AG04450 (cell line): ENCODE results near the gene LRP2BP. TPM values are rescaled to one million over a fixed set of nuclear protein-coding genes. Genes with fewer than 3 reads are reported as not detected.

Source experiments
- CTCF ChIA-PET: fragments of 300-600, 350-600 bp; formaldehyde crosslinking; extraction: SDS; loops from one replicate; lab custom pipeline; 2022; ENCODE audit warnings: antibody characterized with exemption, inconsistent platforms; lab: Charles Lee
- POLR2A ChIA-PET: fragments of 350-600 bp; formaldehyde crosslinking; extraction: SDS; loops from one replicate; lab custom pipeline; 2021; ENCODE audit warnings: antibody characterized with exemption, inconsistent platforms; lab: Yijun Ruan, JAX
- DNase-seq: peaks from one replicate; pipeline ENCODE4 v3.0.0-alpha.2; 2011; ENCODE audit warnings: low read depth, low spot score
- H3K27ac ChIP-seq: one replicate; pipeline ENCODE4 v1.5.1; 2012; ENCODE audit warnings: low read depth, low read length, control low read depth
- H3K27me3 ChIP-seq: one replicate; pipeline ENCODE4 v1.6.0; 2012; ENCODE audit warnings: low read length; ENCODE audit not compliant: control insufficient read depth, insufficient read depth
- H3K4me3 ChIP-seq: 2 replicates; pipeline ENCODE4 v1.5.1; 2011; ENCODE audit warnings: mild to moderate bottlenecking, low read depth, low read length, control low read depth
- H3K9me3 ChIP-seq: 2 replicates; pipeline ENCODE4 v1.5.1; 2012; ENCODE audit warnings: low read length; ENCODE audit not compliant: control insufficient read depth, insufficient read depth
- CTCF ChIP-seq: IDR thresholded peaks from 2 replicates; pipeline ENCODE4 v1.5.1; 2011; ENCODE audit warnings: low read depth, low read length, control low read depth, inconsistent platforms
- polyA plus RNA-seq: library from polyadenylated mRNA; depleted of rRNA; stranded (reverse); fragments of >200 nt; gene quantifications from 2 replicates; pipeline ENCODE4 v1.2.3, GENCODE V29; 2011

LRP2BP gene
- polyA plus RNA-seq, 1 experiment, result 0.05 TPM

GRCh38 chr4:185395956-185396723 is 416 bp upstream of the LRP2BP start:
- H3K27ac ChIP-seq, result peak overlapping the region; percentile 93
- peak overlapping the region; percentile 73 for H3K4me3 ChIP-seq
- DNase-seq, result peak; percentile 91
- H3K9me3 ChIP-seq, result no peaks in the 10 kb centered on the region
- no peaks in the 10 kb centered on the region for H3K27me3 ChIP-seq
- no peak for TF ChIP-seq CTCF
- POLR2A ChIA-PET, result interaction anchor here (1.0 to 3.0 kb wide), 2 partner anchors 29 to 142 kb away, joined by 3 to 15 read pairs; partner anchors contain the start of gene UFSP2
- CTCF ChIA-PET, result interaction anchor here (1.0 to 2.2 kb wide), 2 partner anchors 202 to 642 kb away, joined by 3 to 8 read pairs; no protein-coding TSS in a partner anchor

- POLR2A ChIA-PET, result no interaction called here
- Histone ChIP-seq H3K27me3 (no peaks in the 10 kb centered on the region), H3K4me3 (peak overlapping the region; percentile 72; the same call in 1 of the 2 replicates), H3K9me3 (no peaks in the 10 kb centered on the region), H3K27ac (no peak overlapping the region)
- CTCF ChIA-PET, result interaction anchor here (0.5 to 0.9 kb wide), 5 partner anchors 209 to 605 kb away, joined by 3 to 6 read pairs (median 4); no protein-coding TSS in a partner anchor
- no peak for TF ChIP-seq CTCF
- no peak for DNase-seq
These were observed 1.0 kb downstream of the LRP2BP start for GRCh38 chr4:185394568-185395237.

GRCh38 chr4:185392156-185392555 is 3.6 kb downstream of the LRP2BP start:
- CTCF ChIA-PET, result no interaction called here
- no peaks in the 10 kb centered on the region for H3K9me3 ChIP-seq
- H3K4me3 ChIP-seq, result no peak overlapping the region
- no peaks in the 10 kb centered on the region for H3K27me3 ChIP-seq
- POLR2A ChIA-PET, result no interaction called here
- no peak for TF ChIP-seq CTCF
- DNase-seq, result no peak
- no peak overlapping the region for H3K27ac ChIP-seq

DNA sequence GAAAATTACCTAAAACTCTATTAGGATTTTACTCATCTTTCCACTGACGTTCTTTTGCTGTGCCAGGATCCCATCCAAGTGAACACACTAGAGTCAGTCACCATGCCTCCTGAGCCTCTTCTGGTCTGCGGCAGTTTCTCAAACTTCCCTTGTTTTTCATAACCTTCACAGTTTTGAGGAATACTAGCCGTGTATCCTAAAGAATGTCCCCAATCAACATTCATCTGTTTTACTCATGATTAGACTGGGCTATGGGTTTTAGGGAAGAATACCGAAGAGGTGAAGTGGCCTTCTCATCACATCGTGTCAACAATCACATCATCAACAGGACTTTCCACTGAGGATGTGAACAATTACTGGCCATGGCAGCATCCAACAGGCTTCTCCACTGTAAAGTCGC is 4.8 kb downstream of the LRP2BP start:
- no peak for TF ChIP-seq CTCF
- no peak for DNase-seq
- ChIA-PET CTCF (no interaction called here), POLR2A (no interaction called here)
- Histone ChIP-seq H3K4me3 (no peak overlapping the region), H3K9me3 (no peaks in the 10 kb centered on the region), H3K27ac (no peak overlapping the region), H3K27me3 (no peaks in the 10 kb centered on the region)

DNA sequence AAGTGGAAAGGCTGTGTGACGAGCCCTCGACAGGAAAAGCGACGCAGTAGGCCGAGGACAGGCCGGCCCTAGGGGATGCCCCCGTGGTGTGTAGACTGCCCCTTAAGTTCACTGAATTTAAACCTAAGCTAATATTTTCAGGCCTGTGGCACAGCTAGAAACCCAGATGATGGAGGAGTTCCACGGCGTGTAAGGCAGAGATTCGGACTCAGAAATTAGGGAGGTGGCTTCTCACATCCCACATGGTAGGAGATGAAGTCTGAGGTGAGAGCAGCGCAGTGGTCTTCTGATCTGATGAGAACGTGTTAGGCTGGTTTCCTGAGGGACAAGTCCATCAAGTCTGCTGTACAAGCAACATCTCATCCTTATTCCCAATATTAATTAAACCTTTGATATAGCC is 7.8 kb downstream of the LRP2BP start:
- DNase-seq, result no peak
- TF ChIP-seq CTCF, result no peak
- H3K9me3 ChIP-seq, result no peaks in the 10 kb centered on the region; the same call in 1 of the 2 replicates
- H3K4me3 ChIP-seq, result no peak overlapping the region
- CTCF ChIA-PET, result no interaction called here
- POLR2A ChIA-PET, result interaction anchor here (0.6 kb wide), 1 partner anchor 103 kb away, joined by 3 read pairs; no protein-coding TSS in a partner anchor
- no peaks in the 10 kb centered on the region for H3K27me3 ChIP-seq
- no peak overlapping the region for H3K27ac ChIP-seq
